PC-3 (cell line): ENCODE measurements around the gene PRKCD. TPM values are rescaled to one million over a fixed set of nuclear protein-coding genes. Genes with fewer than 3 reads are reported as not detected.

Source experiments
- ATAC-seq: fragments of 200-7000 bp; cut with Tn5 transposase; 2 replicates; pipeline ENCODE4 v1.9.1; 2020; ENCODE audit warnings: mild to moderate bottlenecking, moderate library complexity
- BruUV-seq: library from RNA; stranded (reverse); fragments of 400-500 nt; replicated peaks from 2 replicates; lab custom pipeline; 2021; lab: Mats Ljungman, UMichigan
- CTCF ChIA-PET: fragments of 300-600 bp; sonication (Branson Sonifier 250); formaldehyde crosslinking; loops from one replicate; lab custom pipeline; 2022; ENCODE audit warnings: antibody characterized with exemption; lab: Charles Lee
- POLR2A ChIA-PET: fragments of 300-600 bp; sonication (Branson Sonifier 250); formaldehyde crosslinking; loops from one replicate; lab custom pipeline; 2022; ENCODE audit warnings: antibody characterized with exemption; ENCODE audit not compliant: unreplicated experiment; lab: Charles Lee
- DNase-seq: peaks from one replicate; pipeline ENCODE4 v3.0.0-alpha.2; 2015
- H2AFZ ChIP-seq: fragments of 300-600 bp; sonication (generic); 2 replicates; pipeline ENCODE4 v1.6.0; 2016; ENCODE audit warnings: antibody characterized with exemption, low read length
- H3F3A ChIP-seq: fragments of 300-600 bp; sonication (generic); one replicate; pipeline ENCODE4 v1.6.0; 2017; ENCODE audit warnings: antibody characterized with exemption, low read length, control low read depth, mild to moderate bottlenecking; ENCODE audit not compliant: unreplicated experiment
- H3K27ac ChIP-seq: fragments of 300-600 bp; sonication (generic); 2 replicates; pipeline ENCODE4 v1.5.1; 2016; ENCODE audit warnings: mild to moderate bottlenecking, low read length
- H3K27me3 ChIP-seq: fragments of 300-600 bp; sonication (generic); 2 replicates; pipeline ENCODE4 v1.6.1; 2016; ENCODE audit warnings: low read length, mixed read lengths
- H3K36me3 ChIP-seq: fragments of 300-600 bp; sonication (generic); 2 replicates; pipeline ENCODE4 v1.6.1; 2016; ENCODE audit warnings: low read depth, mixed run types, low read length, mixed read lengths
- H3K4me1 ChIP-seq: fragments of 300-600 bp; sonication (generic); 2 replicates; pipeline ENCODE4 v1.5.1; 2016; ENCODE audit warnings: low read length; ENCODE audit not compliant: insufficient read depth
- H3K4me2 ChIP-seq: fragments of 300-600 bp; sonication (generic); 2 replicates; pipeline ENCODE4 v1.6.0; 2016; ENCODE audit warnings: low read length
- H3K4me3 ChIP-seq: fragments of 300-600 bp; sonication (generic); 2 replicates; pipeline ENCODE4 v1.5.1; 2016; ENCODE audit warnings: mild to moderate bottlenecking, low read length, mixed read lengths
- H3K79me2 ChIP-seq: fragments of 300-600 bp; sonication (generic); 2 replicates; pipeline ENCODE4 v1.6.1; 2017; ENCODE audit warnings: low read length, mixed read lengths
- H3K9ac ChIP-seq: fragments of 300-600 bp; sonication (generic); 2 replicates; pipeline ENCODE4 v1.6.0; 2016; ENCODE audit warnings: mild to moderate bottlenecking, low read length
- H3K9me2 ChIP-seq: fragments of 300-600 bp; sonication (generic); replicated peaks from 2 replicates; pipeline ENCODE4 v1.6.1; 2016; ENCODE audit warnings: mixed run types, low read length, mixed read lengths
- H3K9me3 ChIP-seq: fragments of 300-600 bp; sonication (generic); 2 replicates; pipeline ENCODE4 v1.6.1; 2016; ENCODE audit warnings: low read length, mixed read lengths
- H4K20me1 ChIP-seq: fragments of 300-600 bp; sonication (generic); 2 replicates; pipeline ENCODE4 v1.6.1; 2016; ENCODE audit warnings: low read length, mixed read lengths
- EZH2 ChIP-seq: fragments of 300-600 bp; sonication (generic); IDR thresholded peaks from one replicate; pipeline ENCODE4 v1.6.1; 2017; ENCODE audit warnings: antibody characterized with exemption, mild to moderate bottlenecking, low read length; ENCODE audit not compliant: unreplicated experiment
- EZH2phosphoT487 ChIP-seq: fragments of 300-600 bp; sonication (generic); IDR thresholded peaks from 2 replicates; pipeline ENCODE4 v1.6.1; 2018; ENCODE audit warnings: mild to moderate bottlenecking, antibody characterized with exemption, low read length, borderline replicate concordance
- intact Hi-C: fragments of 100-400 bp; cut with micrococcal nuclease; formaldehyde crosslinking; loops from 2 replicates; pipeline ENCODE4 v1.9.0; 2023
- total RNA-seq: library from RNA; depleted of rRNA; stranded (reverse); fragments of >200 nt; gene quantifications from 2 replicates; pipeline ENCODE4 v1.2.3, GENCODE V29; 2014
- TF ChIP-seq, protein P1 (sequence below): fragments of 300-600 bp; sonication (generic); conservative IDR thresholded peaks from 2 replicates; pipeline ENCODE4 v1.5.1; 2017; ENCODE audit warnings: antibody characterized with exemption, low read depth, mild to moderate bottlenecking, low read length

PRKCD gene
- total RNA-seq, 1 experiment from 2014 or later, result 7.8 TPM

DNA sequence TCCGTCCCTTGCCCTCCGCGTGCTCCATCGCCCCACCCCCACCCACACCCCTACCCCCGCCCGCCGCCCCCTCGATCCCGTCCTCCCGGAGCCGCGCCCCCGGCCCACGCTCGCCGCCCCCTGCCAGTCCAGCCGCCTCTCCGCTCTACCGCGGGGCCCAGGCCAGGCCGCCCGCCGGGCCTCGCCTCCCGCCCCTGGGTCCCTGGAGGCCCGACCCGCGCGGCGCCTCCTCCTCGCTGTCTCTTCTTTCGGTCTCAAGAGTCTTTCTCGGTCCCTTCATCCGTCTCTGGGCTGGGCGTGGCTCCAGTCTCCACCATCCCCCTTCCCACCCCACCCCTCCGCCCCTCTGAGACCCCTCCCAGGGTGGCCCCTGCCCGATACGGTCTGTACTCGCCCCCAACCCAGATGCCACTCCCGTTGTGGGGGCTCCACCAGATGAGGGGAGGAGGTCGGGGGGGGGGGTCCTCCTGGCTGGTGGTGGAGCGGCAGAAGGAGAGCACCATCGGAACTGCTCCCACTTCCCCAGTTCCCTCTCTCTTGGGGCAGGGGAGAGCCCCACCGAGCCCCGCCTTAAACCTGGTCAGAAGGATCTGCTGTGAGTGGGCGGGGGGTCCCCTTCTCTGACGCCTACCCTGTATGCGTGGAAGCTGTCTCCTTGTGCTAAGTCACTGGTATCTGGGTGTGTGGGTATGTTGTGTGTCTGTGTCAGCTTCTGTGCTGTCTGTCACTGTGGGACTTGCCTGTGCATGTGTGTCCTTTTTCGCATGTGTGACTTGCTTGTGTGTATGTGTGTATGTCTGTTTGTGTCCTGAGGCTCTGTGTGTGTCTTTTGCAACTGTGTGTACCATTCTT is 1.0 kb downstream of the PRKCD start:
- ChIA-PET POLR2A (no interaction called here), CTCF (no interaction called here)
- Histone ChIP-seq H3K4me1 (peaks cover 43% of the 10 kb centered on the region), H3K4me3 (peak overlapping the region; percentile 96), H3K36me3 (no peaks in the 10 kb centered on the region; the same call in 1 of the 2 replicates), H3K4me2 (peak overlapping the region; percentile 87), H3K27me3 (no peaks in the 10 kb centered on the region), H3K27ac (no peak overlapping the region), H4K20me1 (peaks cover 16% of the 10 kb centered on the region; the same call in 1 of the 2 replicates), H3K9ac (peak overlapping the region; percentile 87), H2AFZ (no peak overlapping the region), H3F3A (no peaks in the 10 kb centered on the region), H3K9me3 (no peaks in the 10 kb centered on the region), H3K79me2 (peaks cover 56% of the 10 kb centered on the region), H3K9me2 (no peaks in the 10 kb centered on the region)
- TF ChIP-seq, protein P1, sequence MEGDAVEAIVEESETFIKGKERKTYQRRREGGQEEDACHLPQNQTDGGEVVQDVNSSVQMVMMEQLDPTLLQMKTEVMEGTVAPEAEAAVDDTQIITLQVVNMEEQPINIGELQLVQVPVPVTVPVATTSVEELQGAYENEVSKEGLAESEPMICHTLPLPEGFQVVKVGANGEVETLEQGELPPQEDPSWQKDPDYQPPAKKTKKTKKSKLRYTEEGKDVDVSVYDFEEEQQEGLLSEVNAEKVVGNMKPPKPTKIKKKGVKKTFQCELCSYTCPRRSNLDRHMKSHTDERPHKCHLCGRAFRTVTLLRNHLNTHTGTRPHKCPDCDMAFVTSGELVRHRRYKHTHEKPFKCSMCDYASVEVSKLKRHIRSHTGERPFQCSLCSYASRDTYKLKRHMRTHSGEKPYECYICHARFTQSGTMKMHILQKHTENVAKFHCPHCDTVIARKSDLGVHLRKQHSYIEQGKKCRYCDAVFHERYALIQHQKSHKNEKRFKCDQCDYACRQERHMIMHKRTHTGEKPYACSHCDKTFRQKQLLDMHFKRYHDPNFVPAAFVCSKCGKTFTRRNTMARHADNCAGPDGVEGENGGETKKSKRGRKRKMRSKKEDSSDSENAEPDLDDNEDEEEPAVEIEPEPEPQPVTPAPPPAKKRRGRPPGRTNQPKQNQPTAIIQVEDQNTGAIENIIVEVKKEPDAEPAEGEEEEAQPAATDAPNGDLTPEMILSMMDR, result no peak
- TF ChIP-seq EZH2, result no peak
- no peak for TF ChIP-seq EZH2phosphoT487
- no TSS peak for BruUV-seq
- ATAC-seq (0 out of 2 replicates have a peak, but pooled peaks have one; percentile 1), DNase-seq (peak; percentile 28)
- intact Hi-C loops, result loop anchor here (1.0 to 2.0 kb wide), 2 partner anchors 17 to 48 kb away; no protein-coding TSS in a partner anchor

DNA sequence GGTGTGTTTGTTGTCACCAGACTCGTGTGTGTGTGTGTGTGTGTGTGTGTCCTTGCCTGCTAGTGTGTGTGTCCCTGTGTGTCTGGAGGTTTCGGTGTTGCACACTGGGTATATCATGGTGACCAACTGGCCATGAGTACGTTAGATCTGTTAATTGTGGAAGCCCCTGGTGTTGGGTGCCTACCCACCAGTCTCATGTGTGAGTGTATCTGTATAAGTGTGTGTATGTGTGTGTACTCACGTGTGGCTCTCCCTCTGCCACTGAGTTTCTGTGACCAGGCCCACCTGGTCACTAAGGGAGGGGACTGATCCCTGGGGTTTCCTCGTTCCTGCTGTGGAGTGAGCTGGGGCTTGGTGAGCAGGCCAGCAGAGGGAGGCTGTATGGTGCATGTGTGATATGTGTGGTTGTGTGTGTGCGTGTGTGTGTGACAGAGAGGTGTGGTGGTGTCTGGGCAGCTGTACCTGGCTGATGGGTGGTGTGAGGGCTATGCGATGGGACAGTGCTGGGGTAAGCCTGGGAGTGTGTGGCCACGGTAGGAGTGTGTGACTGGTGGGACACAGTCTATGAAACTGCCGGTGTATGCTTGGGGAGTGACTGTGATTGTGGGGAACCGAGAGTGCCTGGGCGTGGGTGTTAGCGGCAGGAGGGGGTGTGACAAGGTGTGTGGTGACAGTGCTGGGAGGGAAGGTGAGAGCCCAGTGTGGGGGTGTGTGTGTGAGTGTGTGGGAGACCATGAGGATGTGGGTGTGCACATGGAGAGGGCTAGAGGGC is 1.8 kb downstream of the PRKCD start:
- H3F3A ChIP-seq, result no peaks in the 10 kb centered on the region
- H3K9me3 ChIP-seq, result no peaks in the 10 kb centered on the region
- CTCF ChIA-PET, result no interaction called here
- H3K4me1 ChIP-seq, result peaks cover 40% of the 10 kb centered on the region
- DNase-seq (peak; percentile 17), ATAC-seq (no peak)
- POLR2A ChIA-PET, result no interaction called here
- peaks cover 16% of the 10 kb centered on the region; the same call in 1 of the 2 replicates for H4K20me1 ChIP-seq
- H3K9me2 ChIP-seq, result no peaks in the 10 kb centered on the region
- H3K27ac ChIP-seq, result no peak overlapping the region
- intact Hi-C loops, result loop anchor here (1.0 kb wide), 1 partner anchor 49 kb away; no protein-coding TSS in a partner anchor
- TF ChIP-seq EZH2 (no peak), EZH2phosphoT487 (no peak)
- TF ChIP-seq, protein P1, result no peak
- H3K4me2 ChIP-seq, result peak overlapping the region; percentile 87
- peak overlapping the region; percentile 87 for H3K9ac ChIP-seq
- H3K79me2 ChIP-seq, result peaks cover 64% of the 10 kb centered on the region
- H3K4me3 ChIP-seq, result peak overlapping the region; percentile 96
- BruUV-seq, result no TSS peak
- no peak overlapping the region for H2AFZ ChIP-seq
- no peaks in the 10 kb centered on the region for H3K27me3 ChIP-seq
- no peaks in the 10 kb centered on the region; the same call in 1 of the 2 replicates for H3K36me3 ChIP-seq
